IgD-negative memory B cell (primary cell): ENCODE measurements around the gene TTC5. TPM values are rescaled to one million over a fixed set of nuclear protein-coding genes. Genes with fewer than 3 reads are reported as not detected.
"Not testable (repeated sequence)": the region's sequence is repeated elsewhere in the genome, so short reads cannot be mapped to it uniquely, and the experiment has no call there.

ENCODE experiments used
- H3K27ac Mint-ChIP-seq, 3 donors: one replicate each; pipeline ENCODE4 v1.8.0; 2020 to 2022; ENCODE audit warnings: mild to moderate bottlenecking in 3 of 3, mixed read lengths in 3 of 3, moderate library complexity in 1 of 3
- H3K27me3 Mint-ChIP-seq: one replicate; pipeline ENCODE4 v1.8.0; 2021; ENCODE audit warnings: mixed read lengths
- H3K36me3 Mint-ChIP-seq: one replicate; pipeline ENCODE4 v1.8.0; 2020; ENCODE audit warnings: mild to moderate bottlenecking, mixed read lengths
- H3K4me1 Mint-ChIP-seq, 3 donors: one replicate each; pipeline ENCODE4 v1.8.0; 2020 to 2022; ENCODE audit warnings: mixed read lengths in 3 of 3, mild to moderate bottlenecking in 1 of 3
- H3K4me3 Mint-ChIP-seq, 4 donors: one replicate each; pipeline ENCODE4 v1.8.0; 2020 to 2022; ENCODE audit warnings: mild to moderate bottlenecking in 4 of 4, mixed read lengths in 4 of 4, moderate library complexity in 3 of 4
- H3K9me3 Mint-ChIP-seq, 3 donors: one replicate each; pipeline ENCODE4 v1.8.0; 2020 to 2021; ENCODE audit warnings: mixed read lengths in 3 of 3, mild to moderate bottlenecking in 1 of 3
- polyA plus RNA-seq: library from polyadenylated mRNA; unstranded; fragments of 300-500 nt; fragmentation: Illumina TruSeq; gene quantifications from one replicate; pipeline ENCODE4 v1.2.3, GENCODE V29; 2021

The TTC5 gene, protein sequence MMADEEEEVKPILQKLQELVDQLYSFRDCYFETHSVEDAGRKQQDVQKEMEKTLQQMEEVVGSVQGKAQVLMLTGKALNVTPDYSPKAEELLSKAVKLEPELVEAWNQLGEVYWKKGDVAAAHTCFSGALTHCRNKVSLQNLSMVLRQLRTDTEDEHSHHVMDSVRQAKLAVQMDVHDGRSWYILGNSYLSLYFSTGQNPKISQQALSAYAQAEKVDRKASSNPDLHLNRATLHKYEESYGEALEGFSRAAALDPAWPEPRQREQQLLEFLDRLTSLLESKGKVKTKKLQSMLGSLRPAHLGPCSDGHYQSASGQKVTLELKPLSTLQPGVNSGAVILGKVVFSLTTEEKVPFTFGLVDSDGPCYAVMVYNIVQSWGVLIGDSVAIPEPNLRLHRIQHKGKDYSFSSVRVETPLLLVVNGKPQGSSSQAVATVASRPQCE
- polyA plus RNA-seq: 24.1 TPM

DNA sequence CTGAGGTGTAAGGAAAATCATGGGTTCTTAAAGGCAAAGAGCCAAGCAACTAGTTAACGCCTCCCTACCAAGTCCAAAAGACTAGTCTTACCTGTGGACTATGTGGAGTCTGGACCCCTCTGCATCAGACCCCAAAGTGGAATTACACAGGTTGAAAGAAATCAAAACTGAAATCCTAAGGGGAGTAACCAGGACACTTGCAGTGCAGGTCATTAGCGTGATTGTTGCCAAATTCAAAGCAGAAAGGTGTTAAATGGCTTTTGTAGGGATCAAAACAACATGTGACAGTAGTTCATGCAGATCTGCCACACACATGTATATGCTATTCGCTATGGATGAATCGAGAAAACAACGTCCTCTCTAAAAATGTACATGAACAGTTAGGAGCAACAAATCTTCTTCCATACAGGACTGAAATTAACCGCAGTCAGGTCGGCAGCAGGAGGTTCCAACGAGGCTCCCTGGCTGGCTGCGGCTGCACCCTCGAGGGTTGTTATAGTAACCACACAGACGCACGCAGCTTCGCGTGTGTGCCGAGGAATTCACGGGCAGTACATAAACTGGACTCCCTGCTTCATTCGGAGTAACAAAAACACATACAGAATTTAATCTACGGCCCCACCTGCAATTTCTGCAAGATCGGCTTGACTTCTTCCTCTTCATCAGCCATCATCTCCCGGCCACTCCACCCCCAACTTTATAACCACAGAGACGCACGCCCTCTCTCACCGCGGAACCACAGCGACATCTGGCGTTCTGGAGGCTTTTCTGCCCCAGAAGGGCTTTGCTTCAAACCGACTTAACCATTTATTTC, at the start of gene TTC5:
TSS of gene TTC5 (minus strand) at position 687 of the 814 bp plus-strand sequence. CDS start at position 673, 14 bp downstream.
- Mint-ChIP-seq H3K4me1 (peaks cover 17 to 19% (median 19%) of the 10 kb centered on the region in 3 donors), H3K27me3 (no peaks in the 10 kb centered on the region), H3K27ac (peak within 1 kb of the TSS; percentile 64 to 94 (median 77)), H3K4me3 (peak within 1 kb of the TSS; percentile 88 to 100 (median 96)), H3K9me3 (no peaks in the 10 kb centered on the region), H3K36me3 (peaks cover 5% of the 10 kb centered on the region)

DNA sequence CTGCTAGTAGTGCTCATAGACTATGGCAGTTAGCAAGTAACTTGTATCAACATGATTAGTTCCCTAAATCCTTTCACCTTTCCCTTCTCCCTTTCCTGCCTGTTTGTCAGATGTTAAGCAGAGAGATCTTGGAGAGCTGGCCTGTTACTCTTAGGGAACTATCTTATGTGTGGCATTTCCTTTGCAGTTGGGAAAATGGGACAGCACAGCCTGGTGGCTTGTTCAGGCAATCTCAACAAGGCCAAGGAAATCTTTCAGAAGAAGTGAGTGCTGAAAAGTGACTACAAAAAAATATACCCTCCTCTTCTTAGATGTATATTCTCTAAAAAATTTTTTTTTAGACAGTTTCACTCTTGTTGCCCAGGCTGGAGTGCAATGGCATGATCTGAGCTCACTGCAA, 45.1 kb upstream of the TTC5 start:
- peaks cover 1 to 5% (median 2%) of the 10 kb centered on the region in 3 donors for H3K4me1 Mint-ChIP-seq
- H3K27ac Mint-ChIP-seq: no peak overlapping the region
- H3K36me3 Mint-ChIP-seq: peaks cover 6% of the 10 kb centered on the region
- no peaks in the 10 kb centered on the region for H3K9me3 Mint-ChIP-seq
- H3K4me3 Mint-ChIP-seq: no peak overlapping the region
- H3K27me3 Mint-ChIP-seq: no peaks in the 10 kb centered on the region

- Mint-ChIP-seq H3K27ac (no peak overlapping the region), H3K9me3 (no peaks in the 10 kb centered on the region), H3K27me3 (no peaks in the 10 kb centered on the region), H3K36me3 (peaks cover 6% of the 10 kb centered on the region), H3K4me1 (peaks cover 1 to 5% (median 2%) of the 10 kb centered on the region in 3 donors), H3K4me3 (no peak overlapping the region)
Measured at GRCh38 chr14:20350282-20350681, 44.5 kb upstream of the TTC5 start.

DNA sequence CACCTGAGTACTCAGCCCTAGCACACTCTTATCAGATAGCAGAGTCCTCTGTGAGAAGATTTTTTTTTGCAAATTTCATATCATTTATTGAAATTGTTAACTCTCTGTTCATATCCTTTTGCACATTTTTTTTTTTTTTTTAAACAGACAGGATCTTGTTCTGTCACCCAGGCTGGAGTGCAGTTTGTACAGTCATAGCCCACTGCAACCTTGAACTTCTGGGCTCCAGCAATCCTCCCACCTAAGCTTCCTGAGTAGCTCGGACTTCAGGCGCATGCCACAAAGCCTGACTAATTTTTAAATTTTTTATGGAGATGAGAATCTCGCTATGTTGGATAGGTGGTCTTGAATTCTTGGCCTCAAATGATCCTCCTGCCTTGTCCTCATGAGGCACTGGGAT, 42.0 kb upstream of the TTC5 start:
- H3K4me3 Mint-ChIP-seq: peak overlapping the region in 1 of 4 donors; percentile 20
- peaks cover 14 to 20% (median 15%) of the 10 kb centered on the region in 3 donors for H3K4me1 Mint-ChIP-seq
- H3K27ac Mint-ChIP-seq: no peak overlapping the region
- H3K9me3 Mint-ChIP-seq: no peaks in the 10 kb centered on the region
- peaks cover 6% of the 10 kb centered on the region for H3K36me3 Mint-ChIP-seq
- no peaks in the 10 kb centered on the region for H3K27me3 Mint-ChIP-seq

DNA sequence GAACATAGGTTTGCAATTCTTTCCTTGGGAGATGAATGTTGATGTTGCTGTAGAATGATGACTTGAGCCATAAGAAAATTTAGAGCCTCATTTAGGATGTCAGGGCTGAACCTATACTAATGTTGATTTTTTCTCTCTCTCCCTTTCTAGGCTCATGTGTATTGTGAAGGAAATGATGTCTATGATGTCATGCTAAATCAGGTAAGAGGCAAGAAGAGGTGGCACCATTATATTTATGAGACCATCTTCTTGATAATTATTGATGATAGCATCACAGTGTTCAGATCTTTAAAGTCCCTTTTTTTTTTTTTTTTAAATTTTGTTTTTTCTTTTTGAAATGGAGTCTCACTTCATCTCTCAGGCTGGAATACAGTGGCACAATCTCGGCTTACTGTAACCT, 41.0 kb upstream of the TTC5 start:
- no peak overlapping the region for H3K27ac Mint-ChIP-seq
- H3K4me1 Mint-ChIP-seq: peaks cover 14 to 20% (median 15%) of the 10 kb centered on the region in 3 donors
- H3K9me3 Mint-ChIP-seq: no peaks in the 10 kb centered on the region
- peak overlapping the region in 1 of 4 donors; percentile 49 for H3K4me3 Mint-ChIP-seq
- no peaks in the 10 kb centered on the region for H3K27me3 Mint-ChIP-seq
- peaks cover 2% of the 10 kb centered on the region for H3K36me3 Mint-ChIP-seq

DNA sequence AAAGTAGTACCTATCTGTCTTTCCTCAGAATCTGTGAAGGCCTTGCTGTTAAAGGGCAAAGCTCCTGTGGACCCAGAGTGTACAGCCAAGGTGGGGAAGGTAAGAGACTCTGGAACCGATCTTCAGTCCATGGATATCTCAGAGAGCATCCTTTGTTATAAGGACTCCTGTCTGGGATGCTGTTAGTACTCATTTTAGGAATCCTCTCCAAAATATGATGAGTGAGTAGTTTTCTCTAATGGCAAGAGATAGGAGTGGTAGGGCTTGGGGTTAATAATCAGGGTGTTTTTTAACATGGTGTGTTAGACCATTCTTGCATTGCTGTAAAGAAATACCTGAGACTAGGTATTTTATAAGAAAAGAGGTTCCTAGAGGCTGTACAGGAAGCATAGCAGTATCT, 39.6 kb upstream of the TTC5 start:
- H3K27me3 Mint-ChIP-seq: no peaks in the 10 kb centered on the region
- no peaks in the 10 kb centered on the region for H3K9me3 Mint-ChIP-seq
- H3K4me1 Mint-ChIP-seq: peaks cover 14 to 17% (median 15%) of the 10 kb centered on the region in 3 donors
- peak overlapping the region in 2 of 4 donors; percentile 10 to 91 for H3K4me3 Mint-ChIP-seq
- peak overlapping the region in 1 of 3 donors; percentile 92 for H3K27ac Mint-ChIP-seq
- H3K36me3 Mint-ChIP-seq: peaks cover 2% of the 10 kb centered on the region

- H3K27ac Mint-ChIP-seq: peak overlapping the region; percentile 92 to 99 (median 98)
- peaks cover 15 to 17% (median 16%) of the 10 kb centered on the region in 3 donors for H3K4me1 Mint-ChIP-seq
- H3K36me3 Mint-ChIP-seq: peaks cover 2% of the 10 kb centered on the region
- H3K27me3 Mint-ChIP-seq: no peaks in the 10 kb centered on the region
- no peaks in the 10 kb centered on the region for H3K9me3 Mint-ChIP-seq
- H3K4me3 Mint-ChIP-seq: peak overlapping the region; percentile 91 to 100 (median 98)
Measured at GRCh38 chr14:20343862-20344220, 38.1 kb upstream of the TTC5 start.

- H3K9me3 Mint-ChIP-seq: no peaks in the 10 kb centered on the region
- peaks cover 15 to 17% (median 16%) of the 10 kb centered on the region in 3 donors for H3K4me1 Mint-ChIP-seq
- peaks cover 2% of the 10 kb centered on the region for H3K36me3 Mint-ChIP-seq
- peak within 1 kb of the TSS; percentile 91 to 100 (median 98) for H3K4me3 Mint-ChIP-seq
- H3K27me3 Mint-ChIP-seq: no peaks in the 10 kb centered on the region
- peak within 1 kb of the TSS; percentile 92 to 99 (median 98) for H3K27ac Mint-ChIP-seq
Measured at GRCh38 chr14:20343092-20343861, 37.5 kb upstream of the TTC5 start, which contains the start of gene PARP2. Gene PARP2 (plus strand): TSS chr14:20343635. CDS start chr14:20343642, 7 bp downstream.

DNA sequence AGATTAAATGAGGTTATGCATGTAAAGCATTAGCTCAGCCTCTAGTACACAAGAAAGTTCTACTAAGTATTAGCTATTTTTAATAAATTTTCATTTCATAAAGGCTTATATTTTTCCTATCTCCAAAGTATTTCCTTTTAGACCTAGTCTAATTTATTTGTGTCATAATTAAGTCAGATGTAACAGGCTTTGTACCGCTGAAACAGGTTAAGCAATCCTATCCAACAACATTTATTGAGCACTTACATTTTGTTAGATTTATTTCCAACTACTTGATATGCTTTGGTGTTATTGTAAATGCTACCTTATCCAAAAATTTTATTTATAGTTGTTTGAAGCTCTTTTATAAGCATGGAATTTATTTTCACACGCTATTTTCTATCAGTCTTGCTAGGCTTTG, 35.9 kb upstream of the TTC5 start:
- Mint-ChIP-seq H3K36me3 (peaks cover under 1% of the 10 kb centered on the region), H3K4me3 (peak overlapping the region in 3 of 4 donors; percentile 91 to 98 (median 98)), H3K4me1 (peaks cover 15 to 17% (median 15%) of the 10 kb centered on the region in 3 donors), H3K27ac (peak overlapping the region in 1 of 3 donors; percentile 98), H3K27me3 (no peaks in the 10 kb centered on the region), H3K9me3 (no peaks in the 10 kb centered on the region)

GRCh38 chr14:20341032-20341431, 35.3 kb upstream of the TTC5 start:
- H3K9me3 Mint-ChIP-seq, H3K36me3 Mint-ChIP-seq, H3K27ac Mint-ChIP-seq, H3K27me3 Mint-ChIP-seq: not testable (repeated sequence)
- peak overlapping the region in 2 of 4 donors; percentile 11 to 63 for H3K4me3 Mint-ChIP-seq
- H3K4me1 Mint-ChIP-seq: peaks cover 15 to 17% (median 15%) of the 10 kb centered on the region in 3 donors

DNA sequence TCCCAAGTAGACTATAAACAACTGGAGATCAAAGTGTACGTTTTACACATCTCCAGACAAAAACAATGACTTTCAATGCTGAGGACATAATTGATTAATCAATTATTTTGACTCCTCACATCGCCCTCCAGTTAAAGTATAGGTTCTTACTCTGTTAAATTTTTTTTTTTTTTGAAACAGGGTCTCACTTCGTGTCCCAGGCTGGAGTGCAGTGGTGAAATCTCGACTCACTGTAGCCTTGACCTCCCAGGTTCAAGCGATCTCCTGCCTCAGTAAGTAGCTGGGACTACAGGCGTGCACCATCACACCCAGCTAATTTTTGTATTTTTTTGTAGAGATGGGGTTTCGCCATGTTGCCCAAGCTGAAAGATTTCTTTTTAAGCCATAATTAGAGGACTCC, 28.3 kb upstream of the TTC5 start:
- Mint-ChIP-seq H3K36me3 (peaks cover 2% of the 10 kb centered on the region), H3K4me3 (no peak overlapping the region), H3K4me1 (peaks cover 21 to 34% (median 25%) of the 10 kb centered on the region in 3 donors), H3K27me3 (no peaks in the 10 kb centered on the region), H3K9me3 (no peaks in the 10 kb centered on the region), H3K27ac (no peak overlapping the region)

GRCh38 chr14:20333494-20333841, 27.7 kb upstream of the TTC5 start:
- Mint-ChIP-seq H3K4me3 (peak overlapping the region; percentile 99 to 100 (median 100)), H3K4me1 (peaks cover 25 to 38% (median 28%) of the 10 kb centered on the region in 3 donors), H3K27ac (peak overlapping the region; percentile 65 to 87 (median 82)), H3K9me3 (no peaks in the 10 kb centered on the region), H3K27me3 (no peaks in the 10 kb centered on the region), H3K36me3 (peaks cover 2% of the 10 kb centered on the region)

- Mint-ChIP-seq H3K9me3 (no peaks in the 10 kb centered on the region), H3K36me3 (peaks cover 2% of the 10 kb centered on the region), H3K4me3 (peak within 1 kb of the TSS; percentile 99 to 100 (median 100)), H3K4me1 (peaks cover 25 to 38% (median 28%) of the 10 kb centered on the region in 3 donors), H3K27ac (peak within 1 kb of the TSS; percentile 65 to 87 (median 82)), H3K27me3 (no peaks in the 10 kb centered on the region)
Measured at GRCh38 chr14:20332788-20333493, 27.2 kb upstream of the TTC5 start, which contains the start of gene CCNB1IP1. Gene CCNB1IP1 (minus strand): TSS chr14:20333279. CDS start chr14:20316523, 16,756 bp downstream.

- peaks cover 2% of the 10 kb centered on the region for H3K36me3 Mint-ChIP-seq
- no peaks in the 10 kb centered on the region for H3K27me3 Mint-ChIP-seq
- H3K27ac Mint-ChIP-seq: peak overlapping the region; percentile 65 to 87 (median 82)
- H3K4me1 Mint-ChIP-seq: peaks cover 27 to 43% (median 32%) of the 10 kb centered on the region in 3 donors
- H3K9me3 Mint-ChIP-seq: no peaks in the 10 kb centered on the region
- peak overlapping the region; percentile 99 to 100 (median 100) for H3K4me3 Mint-ChIP-seq
Measured at GRCh38 chr14:20332431-20332787, 26.7 kb upstream of the TTC5 start.
